ENCODE measurements around the gene RND3. TPM values are rescaled to one million over a fixed set of nuclear protein-coding genes. Genes with fewer than 3 reads are reported as not detected.

RND3 gene
- 92.8 TPM for total RNA-seq

- peak; percentile 99 for DNase-seq
Measured at GRCh38 chr2:150487537-150488429, at the start of gene RND3. TSS of gene RND3 (minus strand) at chr2:150487667. CDS start at chr2:150487417, 250 bp downstream.

GRCh38 chr2:150535176-150535575 lies 47.7 kb upstream of the RND3 start:
- DNase-seq, result no peak

GRCh38 chr2:150532879-150533278 lies 45.4 kb upstream of the RND3 start:
- DNase-seq, result no peak

- DNase-seq, result no peak
Measured at GRCh38 chr2:150532020-150532419, 44.6 kb upstream of the RND3 start.

- DNase-seq, result no peak
Measured at GRCh38 chr2:150531591-150531990, 44.1 kb upstream of the RND3 start.

GRCh38 chr2:150530168-150530567 lies 42.7 kb upstream of the RND3 start:
- no peak for DNase-seq

- no peak for DNase-seq
Measured at GRCh38 chr2:150528861-150529801, 41.7 kb upstream of the RND3 start.

GRCh38 chr2:150526827-150527226 lies 39.4 kb upstream of the RND3 start:
- DNase-seq, result peak; percentile 50

- DNase-seq, result no peak
Measured at GRCh38 chr2:150526006-150526405, 38.5 kb upstream of the RND3 start.

GRCh38 chr2:150522269-150522668 lies 34.8 kb upstream of the RND3 start:
- no peak for DNase-seq

GRCh38 chr2:150520887-150521664 lies 33.6 kb upstream of the RND3 start:
- DNase-seq, result peak; percentile 13

- no peak for DNase-seq
Measured at GRCh38 chr2:150520033-150520432, 32.6 kb upstream of the RND3 start.

- DNase-seq, result no peak
Measured at GRCh38 chr2:150517951-150518680, 30.6 kb upstream of the RND3 start.

GRCh38 chr2:150513647-150514046 lies 26.2 kb upstream of the RND3 start:
- no peak for DNase-seq

GRCh38 chr2:150508497-150509137 lies 21.1 kb upstream of the RND3 start:
- no peak for DNase-seq

GRCh38 chr2:150507071-150507470 lies 19.6 kb upstream of the RND3 start:
- no peak for DNase-seq

GRCh38 chr2:150505178-150505577 lies 17.7 kb upstream of the RND3 start:
- DNase-seq, result no peak

- peak; percentile 29 for DNase-seq
Measured at GRCh38 chr2:150495993-150496627, 8.6 kb upstream of the RND3 start.

GRCh38 chr2:150495001-150495400 lies 7.5 kb upstream of the RND3 start:
- DNase-seq, result no peak

- DNase-seq, result peak; percentile 58
Measured at GRCh38 chr2:150494234-150494945, 6.9 kb upstream of the RND3 start.
